ENCODE data around the gene SYNRG.

Gene SYNRG

GRCh38 chr17:37605813-37606505, 3.3 kb downstream of the SYNRG start:
- no peak for DNase-seq (ENCODE audit: low read depth)

- DNase-seq (ENCODE audit: low read depth): no peak
Observed at GRCh38 chr17:37605081-37605480, 4.1 kb downstream of the SYNRG start.

GRCh38 chr17:37604556-37604955, 4.7 kb downstream of the SYNRG start:
- no peak for DNase-seq (ENCODE audit: low read depth)

- no peak for DNase-seq (ENCODE audit: low read depth)
Observed at GRCh38 chr17:37598145-37598544, 11.1 kb downstream of the SYNRG start.

GRCh38 chr17:37592291-37592690, 16.9 kb downstream of the SYNRG start:
- DNase-seq (ENCODE audit: low read depth): no peak

GRCh38 chr17:37585066-37585465, 24.2 kb downstream of the SYNRG start:
- no peak for DNase-seq (ENCODE audit: low read depth)

GRCh38 chr17:37576281-37576680, 32.9 kb downstream of the SYNRG start:
- no peak for DNase-seq (ENCODE audit: low read depth)

- DNase-seq (ENCODE audit: low read depth): no peak
Observed at GRCh38 chr17:37574427-37574826, 34.8 kb downstream of the SYNRG start.

GRCh38 chr17:37571674-37572073, 37.5 kb downstream of the SYNRG start:
- DNase-seq (ENCODE audit: low read depth): no peak

- no peak for DNase-seq (ENCODE audit: low read depth)
Observed at GRCh38 chr17:37570527-37571093, 38.6 kb downstream of the SYNRG start.

- DNase-seq (ENCODE audit: low read depth): no peak
Observed at GRCh38 chr17:37568350-37569053, 40.7 kb downstream of the SYNRG start.

- DNase-seq (ENCODE audit: low read depth): no peak
Observed at GRCh38 chr17:37567538-37567937, 41.7 kb downstream of the SYNRG start.

GRCh38 chr17:37567137-37567536, 42.1 kb downstream of the SYNRG start:
- DNase-seq (ENCODE audit: low read depth): no peak

GRCh38 chr17:37564252-37564651, 45.0 kb downstream of the SYNRG start:
- DNase-seq (ENCODE audit: low read depth): no peak

GRCh38 chr17:37562016-37562745, 47.0 kb downstream of the SYNRG start:
- DNase-seq (ENCODE audit: low read depth): no peak

- no peak for DNase-seq (ENCODE audit: low read depth)
Observed at GRCh38 chr17:37558299-37558698, 50.9 kb downstream of the SYNRG start.

GRCh38 chr17:37557482-37557881, 51.7 kb downstream of the SYNRG start:
- DNase-seq (ENCODE audit: low read depth): no peak

- no peak for DNase-seq (ENCODE audit: low read depth)
Observed at GRCh38 chr17:37555386-37555785, 53.8 kb downstream of the SYNRG start.

GRCh38 chr17:37553401-37553966, 55.7 kb downstream of the SYNRG start:
- DNase-seq (ENCODE audit: low read depth): no peak

GRCh38 chr17:37551788-37552187, 57.4 kb downstream of the SYNRG start:
- DNase-seq (ENCODE audit: low read depth): no peak

- no peak for DNase-seq (ENCODE audit: low read depth)
Observed at GRCh38 chr17:37547986-37548385, 61.2 kb downstream of the SYNRG start.

- no peak for DNase-seq (ENCODE audit: low read depth)
Observed at GRCh38 chr17:37546302-37546701, 62.9 kb downstream of the SYNRG start.

Data from T follicular helper cell (primary cell).